HG02763 (cell line): Measurements from ENCODE around the gene SLCO3A1.

ENCODE experiments used
- ATAC-seq: cut with Tn5 transposase; IDR thresholded peaks from one replicate; pipeline ENCODE4 v1.9.1; 2021; ENCODE audit warnings: mild to moderate bottlenecking, moderate library complexity; ENCODE audit not compliant: unreplicated experiment

Gene SLCO3A1

DNA sequence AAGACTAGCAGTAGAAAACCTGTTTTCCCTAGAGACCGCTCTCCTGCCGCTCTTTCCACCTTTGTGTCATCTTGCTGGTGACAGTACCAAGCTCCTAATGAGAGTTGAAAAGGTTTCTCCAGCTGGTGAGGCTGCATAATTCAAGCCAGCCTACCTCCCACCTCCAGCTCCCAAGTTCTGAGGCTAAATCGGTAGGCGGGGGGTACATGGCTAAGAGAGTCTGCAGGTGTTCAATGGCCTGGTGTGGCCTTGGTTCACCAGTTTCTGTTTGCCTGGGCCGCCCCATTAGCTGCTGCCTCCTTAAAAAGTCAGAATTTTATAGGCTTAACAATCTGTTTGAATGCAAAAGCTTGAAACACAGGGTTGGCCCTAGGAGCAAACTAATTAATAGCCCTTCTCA lies 262.8 kb downstream of the SLCO3A1 start:
- ATAC-seq, result no peak

DNA sequence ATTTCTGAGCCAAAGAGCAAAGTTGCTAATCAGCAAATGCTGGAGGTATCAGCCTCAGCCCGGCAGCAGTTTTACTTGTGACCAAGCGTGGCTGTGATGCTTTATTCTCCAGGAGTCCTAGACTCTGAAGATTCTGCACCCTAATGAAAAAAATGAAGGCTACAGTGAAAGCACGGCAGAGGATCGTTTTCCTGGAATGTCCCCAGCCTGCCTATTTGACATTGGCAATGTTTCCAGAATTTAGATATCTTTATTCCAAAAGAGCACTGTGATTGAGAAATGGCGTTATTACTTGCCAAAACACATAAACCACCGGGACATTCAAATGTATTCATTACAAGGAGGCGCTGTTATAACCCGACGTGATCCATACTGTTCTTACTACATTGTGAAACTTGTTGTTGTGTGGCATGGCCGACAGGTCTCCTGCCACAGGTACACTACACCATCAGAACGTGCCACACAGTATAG lies 263.8 kb downstream of the SLCO3A1 start:
- no peak for ATAC-seq

- no peak for ATAC-seq
Observed at GRCh38 chr15:92118162-92118935, 264.8 kb downstream of the SLCO3A1 start.

DNA sequence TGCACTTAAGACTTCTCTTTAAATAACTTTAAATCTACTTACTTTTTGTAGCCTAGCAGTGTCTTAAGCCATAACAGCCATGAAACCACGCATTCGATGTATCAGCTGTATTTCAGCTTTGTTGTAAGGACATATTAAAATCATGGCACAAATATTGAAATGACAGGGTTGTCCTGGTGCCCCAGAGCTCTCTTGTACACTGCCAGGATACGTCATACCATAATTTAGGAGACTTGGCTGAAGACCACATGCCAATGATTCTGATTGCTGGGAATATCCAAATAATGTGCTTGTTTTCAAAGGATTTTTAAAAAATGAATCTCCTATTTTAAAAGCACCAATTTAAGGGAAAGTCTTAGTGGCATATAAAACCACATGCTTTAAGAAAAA lies 265.4 kb downstream of the SLCO3A1 start:
- no peak for ATAC-seq

DNA sequence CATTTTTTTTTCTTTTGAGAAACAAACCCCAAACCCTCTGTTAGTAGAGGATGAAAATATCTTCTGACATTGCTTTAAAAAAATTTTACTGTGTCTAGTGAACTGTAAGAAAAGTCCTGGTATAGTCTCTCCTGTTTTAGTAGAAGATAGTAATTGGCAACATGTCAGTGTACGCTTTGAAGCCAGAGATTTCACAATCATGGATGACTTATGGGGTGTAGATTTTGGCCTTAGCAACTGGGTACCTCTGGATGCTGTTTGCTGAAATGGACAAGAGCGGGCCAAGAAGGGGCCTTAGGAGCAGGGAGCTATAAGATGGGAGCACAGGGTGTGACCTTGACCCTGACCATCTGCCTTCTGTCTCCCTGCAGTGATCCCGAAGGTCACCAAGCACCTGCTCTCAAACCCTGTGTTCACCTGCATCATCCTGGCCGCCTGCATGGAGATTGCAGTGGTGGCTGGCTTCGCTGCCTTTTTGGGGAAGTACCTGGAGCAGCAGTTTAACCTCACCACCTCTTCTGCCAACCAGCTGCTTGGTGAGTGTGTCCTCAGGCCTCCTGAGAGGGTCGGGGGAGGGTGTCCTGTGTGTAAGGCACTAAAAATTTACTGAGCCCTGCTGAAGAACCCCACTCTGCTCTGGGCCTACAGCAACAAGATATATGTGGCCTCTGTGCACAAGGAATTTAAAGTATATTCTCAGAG lies 266.7 kb downstream of the SLCO3A1 start:
- no peak for ATAC-seq

- ATAC-seq, result no peak
Observed at GRCh38 chr15:92121047-92121446, 267.5 kb downstream of the SLCO3A1 start.

DNA sequence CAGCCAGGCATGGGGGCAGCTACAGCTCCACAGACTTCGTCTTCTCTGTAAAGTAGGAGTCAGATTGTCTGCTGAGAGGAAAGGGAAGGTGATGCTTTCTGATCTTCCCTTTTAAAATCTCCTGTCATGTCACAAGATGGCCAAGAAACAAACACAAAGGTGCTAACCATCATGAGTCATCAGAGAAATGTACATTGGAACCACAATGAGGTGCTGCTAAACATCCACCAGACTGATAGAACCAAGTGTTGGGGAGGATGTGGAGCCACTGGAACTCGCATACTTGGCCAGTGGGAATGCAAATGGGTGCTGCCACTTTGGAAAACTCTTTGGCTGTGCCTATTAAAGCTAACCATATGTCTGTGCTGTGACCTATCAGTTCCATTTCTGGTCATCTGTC lies 268.8 kb downstream of the SLCO3A1 start:
- ATAC-seq, result no peak

DNA sequence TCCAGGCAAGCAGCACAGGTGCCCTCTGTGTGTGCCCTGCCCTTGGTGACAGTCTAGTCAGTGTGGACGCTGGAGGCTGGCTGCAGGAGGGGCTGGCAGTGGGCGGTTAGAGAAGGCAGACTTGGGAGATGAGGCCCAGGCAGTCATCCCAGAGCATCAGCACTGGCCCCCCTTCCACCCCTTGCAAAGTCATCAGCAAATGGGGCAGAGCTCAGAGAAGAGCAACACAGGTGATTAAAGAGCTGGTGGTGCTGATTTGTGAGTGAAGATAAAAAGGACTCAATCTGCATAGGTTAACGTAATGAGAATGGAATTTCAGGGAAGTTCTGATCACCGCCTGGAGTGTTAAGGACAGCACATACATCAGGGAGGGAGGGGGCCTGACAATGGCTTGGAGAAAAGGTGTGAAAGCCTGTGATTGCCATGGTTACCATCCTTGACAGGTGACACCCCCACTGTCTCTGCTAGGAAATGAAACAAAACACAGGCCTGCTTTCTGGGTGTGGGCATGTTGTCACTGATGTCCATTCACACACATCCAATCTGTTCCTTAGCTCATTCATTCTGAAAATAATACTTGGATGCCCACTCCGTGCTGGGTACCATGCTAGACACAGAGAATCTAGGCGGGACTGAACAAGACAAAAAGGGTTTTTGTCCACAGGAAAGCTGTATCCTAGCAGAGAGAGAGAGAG lies 270.6 kb downstream of the SLCO3A1 start:
- ATAC-seq, result no peak

GRCh38 chr15:92124657-92125010 lies 271.1 kb downstream of the SLCO3A1 start:
- ATAC-seq, result no peak

GRCh38 chr15:92128788-92129187 lies 275.3 kb downstream of the SLCO3A1 start:
- ATAC-seq, result no peak

GRCh38 chr15:92130244-92130643 lies 276.7 kb downstream of the SLCO3A1 start:
- ATAC-seq, result no peak

DNA sequence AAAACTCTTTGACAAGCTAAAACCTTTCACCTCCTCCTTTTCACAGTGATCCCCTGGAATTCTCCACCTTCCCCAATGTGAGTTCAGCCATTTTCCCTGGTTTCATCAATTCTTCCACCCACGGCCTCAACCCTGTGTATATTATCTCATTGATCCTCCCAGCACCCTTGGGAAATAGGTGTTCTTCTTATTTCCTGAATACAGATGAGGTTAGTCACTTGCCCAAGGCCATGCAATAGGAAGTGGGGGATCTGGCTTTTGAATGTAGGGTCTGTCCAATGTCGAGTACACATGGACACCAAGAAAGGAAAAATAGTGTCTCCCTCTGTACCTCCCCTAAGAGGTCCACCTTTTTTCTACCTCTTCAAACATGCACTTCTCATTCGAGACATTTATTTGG lies 277.4 kb downstream of the SLCO3A1 start:
- no peak for ATAC-seq

- ATAC-seq, result no peak
Observed at GRCh38 chr15:92132982-92133755, 279.7 kb downstream of the SLCO3A1 start.

GRCh38 chr15:92140796-92141195 lies 287.3 kb downstream of the SLCO3A1 start:
- no peak for ATAC-seq

- no peak for ATAC-seq
Observed at GRCh38 chr15:92141607-92142006, 288.1 kb downstream of the SLCO3A1 start.

DNA sequence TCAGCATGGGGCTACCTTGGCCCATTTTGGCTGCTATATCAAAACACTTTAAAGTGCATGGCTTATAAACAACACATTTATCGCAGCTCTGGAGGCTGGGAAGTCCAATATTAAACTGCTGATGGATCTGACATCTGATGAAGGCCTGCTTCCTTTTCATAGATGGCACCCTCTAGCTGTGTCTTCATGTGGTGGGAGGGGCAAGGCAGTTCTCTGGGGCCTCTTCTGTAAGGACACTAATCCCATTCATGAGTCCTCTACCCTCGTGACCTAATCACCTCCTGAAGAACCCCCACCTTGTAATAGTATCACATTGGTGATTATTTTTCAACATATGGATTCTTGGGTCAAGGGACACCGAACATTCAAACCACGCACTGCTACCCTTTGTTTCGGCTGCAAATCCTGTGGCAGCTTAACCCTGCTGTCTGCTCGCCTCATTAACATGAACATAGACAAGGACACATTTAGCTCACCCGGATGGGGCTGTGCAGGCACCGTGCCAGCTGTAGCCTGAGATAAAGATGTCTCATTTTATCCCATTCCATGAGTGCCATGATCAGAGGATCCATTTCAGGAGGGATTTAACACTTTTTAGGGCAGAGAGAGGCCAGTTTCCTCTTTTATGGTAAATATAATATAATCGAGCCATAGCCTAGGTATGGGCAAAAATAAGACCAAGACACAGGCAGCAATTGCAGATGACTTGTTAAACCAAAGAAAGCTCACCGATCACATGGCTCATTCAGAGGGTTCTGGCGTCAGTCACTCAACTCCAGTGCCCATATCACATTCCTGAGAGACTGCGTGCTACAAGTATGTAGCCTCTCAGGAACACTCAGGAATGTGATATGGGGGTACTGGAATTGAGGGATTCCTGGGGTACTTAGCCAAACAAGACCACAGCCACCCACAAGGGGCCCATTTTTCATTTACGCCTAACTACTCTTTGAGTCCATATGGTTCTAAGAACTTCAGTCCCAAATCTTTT lies 289.0 kb downstream of the SLCO3A1 start:
- no peak for ATAC-seq

DNA sequence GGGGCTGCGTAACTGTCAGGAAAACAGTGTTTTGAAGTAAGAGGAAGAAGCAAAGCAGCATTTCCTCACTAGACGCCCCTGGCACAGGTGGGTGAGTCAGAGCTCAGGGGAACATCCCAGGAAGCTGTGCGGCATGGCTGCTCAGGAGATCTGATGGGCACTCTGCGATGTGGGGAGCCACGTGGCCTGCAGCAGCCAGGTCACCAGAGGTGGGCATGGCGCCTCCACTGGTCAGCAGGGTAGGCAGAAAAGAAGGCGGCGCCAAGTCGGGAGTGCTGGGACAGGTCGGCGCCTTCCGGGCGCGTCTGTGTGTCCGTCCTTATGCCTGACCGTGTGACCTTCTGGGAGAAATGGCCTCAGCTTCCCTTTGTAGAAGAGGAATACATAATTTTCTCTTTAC lies 290.3 kb downstream of the SLCO3A1 start:
- ATAC-seq, result no peak

DNA sequence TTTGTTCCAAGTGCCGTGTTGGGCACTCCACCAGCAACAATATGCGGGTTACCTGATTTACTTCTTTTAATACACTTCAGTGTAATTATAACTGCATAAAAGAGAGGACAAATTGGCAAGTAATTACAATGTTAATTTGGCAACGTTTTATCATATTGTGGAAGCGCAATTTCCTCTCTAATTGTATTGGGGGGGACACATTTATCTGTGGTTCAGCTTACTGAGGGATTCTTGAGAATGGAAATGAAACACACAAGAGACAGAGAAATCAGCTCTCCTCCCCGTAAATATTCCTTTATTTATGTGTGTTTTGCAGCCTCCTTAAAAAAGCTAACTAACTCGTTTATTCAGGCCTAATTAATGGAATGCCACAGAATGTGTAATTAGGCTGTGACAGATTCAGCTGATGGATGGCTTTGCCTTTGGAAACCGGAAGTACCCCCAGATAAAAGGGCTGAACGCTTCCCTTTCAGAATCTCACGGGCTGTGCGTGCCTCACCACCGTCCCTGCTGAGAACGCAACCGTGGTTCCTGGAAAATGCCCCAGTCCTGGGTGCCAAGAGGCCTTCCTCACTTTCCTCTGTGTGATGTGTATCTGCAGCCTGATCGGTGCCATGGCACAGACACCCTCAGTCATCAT lies 293.1 kb downstream of the SLCO3A1 start:
- ATAC-seq, result no peak

GRCh38 chr15:92149029-92149428 lies 295.5 kb downstream of the SLCO3A1 start:
- ATAC-seq, result no peak
